GM23338 (cell line): ENCODE measurements around the gene TGFB1.
"Not testable (repeated sequence)": the region's sequence is repeated elsewhere in the genome, so short reads cannot be mapped to it uniquely, and the experiment has no call there.

Experiments used
- CREB1 ChIP-seq: fragments of 250-450 bp; sonication (Bioruptor Pico); IDR thresholded peaks from 2 replicates; pipeline ENCODE4 v1.5.0; 2020; ENCODE audit warnings: low read depth, mild to moderate bottlenecking, moderate library complexity
- CTCF ChIP-seq, 2 experiments: fragments of 200-600 bp in 1 of 2; sonication (generic) in 1 of 2; conservative IDR thresholded peaks; 2 replicates each; pipeline versions ENCODE4 v1.5.1 to v1.6.1; 2016 to 2017; ENCODE audit warnings: antibody characterized with exemption in 2 of 2, low read depth in 2 of 2, mild to moderate bottlenecking in 2 of 2, moderate library complexity in 1 of 2
- EZH2 ChIP-seq: fragments of 200-600 bp; sonication (generic); IDR thresholded peaks from one replicate; pipeline ENCODE4 v1.8.0; 2017; ENCODE audit warnings: antibody characterized with exemption, mild to moderate bottlenecking, low read depth; ENCODE audit not compliant: unreplicated experiment
- EZH2phosphoT487 ChIP-seq: fragments of 200-600 bp; sonication (generic); IDR thresholded peaks from one replicate; pipeline ENCODE4 v1.8.1; 2018; ENCODE audit warnings: antibody characterized with exemption; ENCODE audit not compliant: unreplicated experiment
- POLR2AphosphoS5 ChIP-seq: IDR thresholded peaks from 2 replicates; pipeline ENCODE4 v1.6.1; 2016; ENCODE audit warnings: antibody characterized with exemption, low read depth
- REST ChIP-seq: IDR thresholded peaks from one replicate; pipeline ENCODE4 v1.6.1; 2018; ENCODE audit warnings: antibody characterized with exemption; ENCODE audit not compliant: unreplicated experiment
- ZNF114 ChIP-seq: fragments of 250-450 bp; sonication (Bioruptor Pico); IDR thresholded peaks from 2 replicates; pipeline ENCODE4 v1.5.0; 2020; ENCODE audit warnings: mild to moderate bottlenecking, moderate library complexity
- ZNF331 ChIP-seq: fragments of 250-450 bp; sonication (Bioruptor Pico); IDR thresholded peaks from 2 replicates; pipeline ENCODE4 v1.5.0; 2020; ENCODE audit warnings: low read depth, mild to moderate bottlenecking, moderate library complexity

GRCh38 chr19:41381536-41381935 lies 27.8 kb upstream of the TGFB1 start:
- not testable (repeated sequence) for TF ChIP-seq CTCF (conservative IDR thresholded peaks at IDR 0.05; ENCODE audit: low read depth in 2 of 2); POLR2AphosphoS5; REST; EZH2; EZH2phosphoT487; ZNF331 (CRISPR knock-in tag); ZNF114; CREB1
